ENCODE data around the gene RBM15. TPM values are rescaled to one million over a fixed set of nuclear protein-coding genes. Genes with fewer than 3 reads are reported as not detected.

The RBM15 gene
- total RNA-seq, 1 donor from 2014 or later: 33.9 TPM

GRCh38 chr1:110321846-110322245, 17.3 kb upstream of the RBM15 start:
- no peak for DNase-seq

GRCh38 chr1:110324667-110325066, 14.5 kb upstream of the RBM15 start:
- DNase-seq: no peak

- no peak for DNase-seq
Observed at GRCh38 chr1:110326826-110327225, 12.4 kb upstream of the RBM15 start.

- DNase-seq: no peak
Observed at GRCh38 chr1:110328274-110328673, 10.9 kb upstream of the RBM15 start.

GRCh38 chr1:110328700-110329099, 10.5 kb upstream of the RBM15 start:
- no peak for DNase-seq

DNA sequence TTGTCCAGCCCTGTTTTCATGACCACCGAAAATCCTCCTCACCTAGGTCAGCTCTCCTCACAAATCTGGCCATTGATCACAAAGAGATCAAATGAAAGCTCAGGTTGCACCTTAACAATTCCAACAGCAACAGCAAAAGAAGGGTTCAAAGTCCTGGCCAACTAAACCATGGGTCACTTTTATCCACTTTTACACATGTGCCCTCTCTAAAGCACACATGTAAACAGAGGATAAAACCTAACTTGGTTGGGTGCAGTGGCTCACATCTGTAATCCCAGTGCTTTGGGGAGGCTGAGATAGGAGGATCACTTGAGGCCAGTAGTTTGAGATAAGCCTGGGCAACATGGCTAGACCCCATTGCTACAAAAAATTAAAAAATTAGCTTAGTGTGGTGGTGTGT, 3.9 kb upstream of the RBM15 start:
- no peak for DNase-seq

DNA sequence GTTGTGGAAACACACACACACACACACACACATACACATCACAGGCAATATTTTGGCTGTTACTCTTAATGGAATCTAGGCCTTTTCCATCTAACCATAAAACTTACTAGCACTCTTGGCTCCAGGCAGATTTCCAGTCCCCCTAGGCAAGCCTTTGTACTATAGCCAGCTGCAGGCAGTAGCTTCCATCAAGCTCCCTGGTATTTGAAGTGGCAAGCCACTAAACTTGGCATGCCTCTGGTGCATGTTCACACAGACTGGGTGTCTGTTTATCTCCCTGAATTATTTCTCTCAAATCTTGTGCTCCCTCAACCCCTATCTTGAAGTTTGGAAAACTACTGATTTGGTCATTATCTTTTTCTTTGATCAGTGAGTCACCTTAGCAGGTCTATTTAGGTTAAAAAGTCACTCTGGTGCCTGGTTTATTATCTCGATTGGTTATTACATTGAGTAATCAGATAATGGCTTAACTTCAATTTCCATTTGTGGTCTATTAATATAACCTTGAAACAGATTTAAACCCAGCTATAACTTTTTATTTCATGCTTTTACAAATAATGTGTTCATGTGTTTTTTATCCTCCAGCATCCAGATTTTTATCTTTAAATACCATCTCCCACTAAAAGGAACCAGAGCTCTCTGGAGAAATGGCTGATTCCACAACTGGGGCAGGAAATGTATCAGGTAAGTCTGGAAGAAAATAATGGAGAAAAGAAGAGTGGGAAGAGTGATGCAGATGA, 2.7 kb upstream of the RBM15 start:
- no peak for DNase-seq

GRCh38 chr1:110337704-110338308, 1.4 kb upstream of the RBM15 start:
- DNase-seq: no peak

GRCh38 chr1:110338309-110338885, 780 bp upstream of the RBM15 start:
- peak; percentile 91 for DNase-seq

DNA sequence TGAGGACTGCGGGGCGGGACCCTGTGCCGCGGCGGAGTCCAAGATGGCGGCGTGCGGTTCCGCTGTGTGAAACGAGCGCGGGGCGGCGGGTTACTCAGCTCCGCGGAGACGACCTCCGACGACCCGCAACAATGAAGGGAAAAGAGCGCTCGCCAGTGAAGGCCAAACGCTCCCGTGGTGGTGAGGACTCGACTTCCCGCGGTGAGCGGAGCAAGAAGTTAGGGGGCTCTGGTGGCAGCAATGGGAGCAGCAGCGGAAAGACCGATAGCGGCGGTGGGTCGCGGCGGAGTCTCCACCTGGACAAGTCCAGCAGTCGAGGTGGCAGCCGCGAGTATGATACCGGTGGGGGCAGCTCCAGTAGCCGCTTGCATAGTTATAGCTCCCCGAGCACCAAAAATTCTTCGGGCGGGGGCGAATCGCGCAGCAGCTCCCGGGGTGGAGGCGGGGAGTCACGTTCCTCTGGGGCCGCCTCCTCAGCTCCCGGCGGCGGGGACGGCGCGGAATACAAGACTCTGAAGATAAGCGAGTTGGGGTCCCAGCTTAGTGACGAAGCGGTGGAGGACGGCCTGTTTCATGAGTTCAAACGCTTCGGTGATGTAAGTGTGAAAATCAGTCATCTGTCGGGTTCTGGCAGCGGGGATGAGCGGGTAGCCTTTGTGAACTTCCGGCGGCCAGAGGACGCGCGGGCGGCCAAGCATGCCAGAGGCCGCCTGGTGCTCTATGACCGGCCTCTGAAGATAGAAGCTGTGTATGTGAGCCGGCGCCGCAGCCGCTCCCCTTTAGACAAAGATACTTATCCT, 430 bp downstream of the RBM15 start:
- DNase-seq: peak; percentile 38

- no peak for DNase-seq
Observed at GRCh38 chr1:110340207-110340468, 961 bp downstream of the RBM15 start.

DNA sequence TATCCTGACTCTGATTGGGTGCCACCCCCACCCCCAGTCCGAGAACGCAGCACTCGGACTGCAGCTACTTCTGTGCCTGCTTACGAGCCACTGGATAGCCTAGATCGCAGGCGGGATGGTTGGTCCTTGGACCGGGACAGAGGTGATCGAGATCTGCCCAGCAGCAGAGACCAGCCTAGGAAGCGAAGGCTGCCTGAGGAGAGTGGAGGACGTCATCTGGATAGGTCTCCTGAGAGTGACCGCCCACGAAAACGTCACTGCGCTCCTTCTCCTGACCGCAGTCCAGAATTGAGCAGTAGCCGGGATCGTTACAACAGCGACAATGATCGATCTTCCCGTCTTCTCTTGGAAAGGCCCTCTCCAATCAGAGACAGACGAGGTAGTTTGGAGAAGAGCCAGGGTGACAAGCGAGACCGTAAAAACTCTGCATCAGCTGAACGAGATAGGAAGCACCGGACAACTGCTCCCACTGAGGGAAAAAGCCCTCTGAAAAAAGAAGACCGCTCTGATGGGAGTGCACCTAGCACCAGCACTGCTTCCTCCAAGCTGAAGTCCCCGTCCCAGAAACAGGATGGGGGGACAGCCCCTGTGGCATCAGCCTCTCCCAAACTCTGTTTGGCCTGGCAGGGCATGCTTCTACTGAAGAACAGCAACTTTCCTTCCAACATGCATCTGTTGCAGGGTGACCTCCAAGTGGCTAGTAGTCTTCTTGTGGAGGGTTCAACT, 2.1 kb downstream of the RBM15 start:
- DNase-seq: no peak

DNA sequence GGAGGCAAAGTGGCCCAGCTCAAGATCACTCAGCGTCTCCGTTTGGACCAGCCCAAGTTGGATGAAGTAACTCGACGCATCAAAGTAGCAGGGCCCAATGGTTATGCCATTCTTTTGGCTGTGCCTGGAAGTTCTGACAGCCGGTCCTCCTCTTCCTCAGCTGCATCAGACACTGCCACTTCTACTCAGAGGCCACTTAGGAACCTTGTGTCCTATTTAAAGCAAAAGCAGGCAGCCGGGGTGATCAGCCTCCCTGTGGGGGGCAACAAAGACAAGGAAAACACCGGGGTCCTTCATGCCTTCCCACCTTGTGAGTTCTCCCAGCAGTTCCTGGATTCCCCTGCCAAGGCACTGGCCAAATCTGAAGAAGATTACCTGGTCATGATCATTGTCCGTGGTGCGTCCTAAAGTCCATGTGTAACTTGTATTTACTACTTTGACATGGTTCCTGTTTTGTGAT, 2.7 kb downstream of the RBM15 start:
- no peak for DNase-seq

DNA sequence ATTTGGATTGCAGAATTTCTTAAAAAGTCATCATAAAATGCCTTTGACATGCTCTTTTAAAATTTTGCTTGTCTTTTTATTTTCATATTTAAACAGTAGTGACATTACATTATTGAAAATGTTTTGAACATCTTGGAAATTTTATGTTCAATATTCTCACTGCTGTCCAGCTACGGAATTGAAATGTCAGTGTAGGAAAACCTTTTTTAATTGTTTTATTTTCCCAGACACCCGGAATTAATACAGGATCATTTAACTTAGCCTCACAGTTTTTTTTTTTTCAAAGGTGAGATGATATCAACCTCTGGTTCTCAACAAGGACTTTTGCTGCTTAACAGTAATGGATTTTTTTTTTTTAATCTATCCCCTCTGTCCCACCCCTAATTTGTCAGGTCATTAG, 4.1 kb downstream of the RBM15 start:
- DNase-seq: no peak

GRCh38 chr1:110344152-110344551, 5.0 kb downstream of the RBM15 start:
- no peak for DNase-seq

DNA sequence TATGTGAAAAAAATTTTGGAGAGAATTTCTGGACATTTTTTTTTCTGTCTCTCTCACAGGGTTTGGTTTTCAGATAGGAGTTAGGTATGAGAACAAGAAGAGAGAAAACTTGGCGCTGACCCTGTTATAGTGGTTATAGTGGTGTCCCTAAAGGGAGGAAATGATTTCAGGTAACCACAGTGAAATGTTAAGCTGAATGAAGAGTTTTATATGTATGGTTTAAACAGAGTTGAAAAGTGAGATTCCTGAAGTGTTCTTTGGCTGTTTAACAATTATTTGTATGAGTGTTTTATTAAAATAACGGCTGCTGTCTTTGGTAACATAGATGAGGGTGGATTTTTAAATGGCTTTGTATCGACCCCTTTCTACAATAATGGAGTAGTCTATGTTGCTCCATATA, 6.3 kb downstream of the RBM15 start:
- no peak for DNase-seq

- no peak for DNase-seq
Observed at GRCh38 chr1:110346690-110347089, 7.5 kb downstream of the RBM15 start.

DNA sequence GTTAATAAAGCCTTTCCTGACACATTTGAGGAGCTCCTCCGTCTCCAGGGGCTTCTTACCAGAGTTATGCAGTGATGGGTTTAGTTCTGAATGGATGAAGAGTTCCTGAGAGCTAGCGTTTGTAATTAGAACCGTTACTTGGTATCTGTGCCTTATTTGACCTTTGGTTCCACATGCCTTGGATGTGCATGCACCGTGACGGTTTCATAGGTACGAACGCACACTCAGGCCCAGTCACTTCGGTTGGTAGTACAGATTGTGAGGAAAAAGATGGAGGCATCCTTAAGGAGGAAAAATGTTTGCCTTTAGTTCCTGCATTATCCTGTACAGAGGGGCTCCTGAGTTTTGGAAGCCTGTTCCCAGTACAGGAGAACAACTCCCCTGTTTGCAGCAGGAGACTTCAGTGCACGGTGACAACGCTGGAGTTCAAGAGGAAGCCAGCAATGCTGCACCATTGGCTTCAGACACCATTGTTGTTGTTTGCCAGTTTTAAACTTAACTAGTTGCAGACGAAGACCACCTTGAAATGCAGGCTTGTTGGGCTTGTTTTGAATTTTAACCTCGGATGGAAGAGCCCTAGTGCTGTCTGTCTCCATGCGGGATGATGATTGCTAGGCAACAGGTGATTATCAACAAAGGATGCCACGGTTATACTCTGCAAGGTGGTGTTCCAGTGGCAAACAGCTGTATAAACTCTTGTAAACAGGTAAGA, 8.2 kb downstream of the RBM15 start:
- no peak for DNase-seq

DNA sequence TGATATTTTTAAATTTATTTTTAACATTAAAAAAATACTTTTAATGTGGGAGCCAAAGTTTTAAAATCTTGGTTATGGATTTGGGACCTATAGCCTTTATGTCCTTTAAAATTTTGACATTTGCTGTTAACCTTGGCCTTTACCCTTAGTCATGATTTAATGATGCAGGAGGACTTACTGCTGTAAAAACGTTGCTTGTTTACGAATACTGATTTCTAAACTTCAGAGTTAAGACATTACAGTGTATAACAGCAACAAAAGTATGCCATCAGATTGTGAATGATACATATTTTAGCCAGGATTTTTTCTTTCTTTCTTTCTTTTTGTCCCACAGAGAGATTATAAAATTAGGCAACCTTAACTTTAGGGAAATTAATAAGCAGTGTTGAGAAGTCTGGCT, 8.9 kb downstream of the RBM15 start:
- no peak for DNase-seq

- no peak for DNase-seq
Observed at GRCh38 chr1:110348771-110349170, 9.6 kb downstream of the RBM15 start.

DNA sequence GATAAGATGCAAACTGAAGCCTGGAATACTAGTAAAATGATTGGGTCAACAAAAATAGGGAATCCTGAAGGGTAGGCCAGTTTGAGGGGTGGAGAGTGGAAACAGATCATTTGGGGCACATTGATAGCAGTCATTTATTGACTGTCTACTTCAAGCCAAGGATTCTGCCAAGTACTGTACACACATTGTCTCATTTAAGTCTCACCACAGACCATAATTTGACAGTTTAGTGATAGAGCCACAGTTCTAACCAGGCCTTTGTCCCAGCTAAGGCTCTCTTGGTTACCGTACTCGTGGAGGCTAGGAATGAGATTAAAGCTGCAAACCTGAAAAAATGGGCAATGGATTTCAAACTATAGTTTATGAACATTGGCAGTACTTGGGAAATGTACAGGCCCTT, 11.2 kb downstream of the RBM15 start:
- DNase-seq: no peak

GRCh38 chr1:110355321-110355720, 16.1 kb downstream of the RBM15 start:
- no peak for DNase-seq
